Lower leg skin (tissue), 4 donors: ENCODE data around the gene MEI1. TPM values are rescaled to one million over a fixed set of nuclear protein-coding genes. Genes with fewer than 3 reads are reported as not detected.
"Not testable (repeated sequence)": the region's sequence is repeated elsewhere in the genome, so short reads cannot be mapped to it uniquely, and the experiment has no call there.

Source experiments
- DNase-seq, 2 donors: peaks; one replicate each; pipeline ENCODE4 v3.0.0-alpha.2; 2019; ENCODE audit warnings: low spot score in 2 of 2
- H3K4me3 ChIP-seq: fragments of 200-600 bp; sonication (generic); 2 replicates; pipeline ENCODE4 v1.5.1; 2017; ENCODE audit warnings: mild to moderate bottlenecking, low read depth; ENCODE audit not compliant: poor library complexity, severe bottlenecking
- CTCF ChIP-seq, 3 donors: fragments of 450-650 bp; IDR thresholded peaks; one replicate each; pipeline ENCODE4 v1.5.1; 2016; ENCODE audit warnings: antibody characterized with exemption in 3 of 3, mild to moderate bottlenecking in 3 of 3, moderate library complexity in 2 of 3
- POLR2A ChIP-seq, 2 donors: fragments of 450-650 bp; IDR thresholded peaks; one replicate each; pipeline ENCODE4 v1.6.1; 2016 to 2017; ENCODE audit warnings: antibody characterized with exemption in 2 of 2, mild to moderate bottlenecking in 1 of 2, moderate library complexity in 1 of 2
- WGBS, 2 donors: methylation state at CpG; one replicate each; pipeline ENCODE4 v1.1.5; 2018; 5-methylcytosine and 5-hydroxymethylcytosine counted together
- intact Hi-C: fragments of 100-400 bp; cut with DNase I; formaldehyde crosslinking; loops from one replicate; pipeline ENCODE4 v1.15.0; 2023; ENCODE audit warnings: low total_unique reads
- total RNA-seq, 4 donors: library from RNA; depleted of rRNA; stranded (reverse); fragments of >200 nt; gene quantifications; one replicate each; pipeline ENCODE4 v1.1.0, GENCODE V29; 2016

MEI1 gene
- total RNA-seq, 4 donors from 2014 or later: 1.2 to 2.1 TPM; not detected in 2

GRCh38 chr22:41831828-41832552 lies 132.7 kb downstream of the MEI1 start:
- WGBS, 2 donors: 10 to 11% methylated on average over 17 of the region's 17 CpGs
- intact Hi-C loops: no loop called here
- peak overlapping the region; percentile 35 for H3K4me3 ChIP-seq
- no peak for DNase-seq
- TF ChIP-seq CTCF (IDR thresholded peaks at IDR 0.05): no peak
- no peak for TF ChIP-seq POLR2A (IDR thresholded peaks at IDR 0.05)

GRCh38 chr22:41832553-41833368 lies 133.5 kb downstream of the MEI1 start, which contains the start of gene SREBF2:
Gene SREBF2 (plus strand): TSS chr22:41833105. CDS start chr22:41833271, 166 bp downstream.
- 0% methylated on average over 50 to 75 of the region's 75 CpGs for WGBS, 2 donors
- peak within 1 kb of the TSS; percentile 76 for H3K4me3 ChIP-seq
- TF ChIP-seq CTCF (IDR thresholded peaks at IDR 0.05): no peak
- peak in 1 of 2 donors; percentile 62 for TF ChIP-seq POLR2A (IDR thresholded peaks at IDR 0.05)
- peak; percentile 99 to 100 for DNase-seq
- intact Hi-C loops: no loop called here

- 0 to 2% methylated on average over 23 to 45 of the region's 86 CpGs for WGBS, 2 donors
- peak in 1 of 2 donors; percentile 91 for DNase-seq
- TF ChIP-seq CTCF (IDR thresholded peaks at IDR 0.05): no peak
- TF ChIP-seq POLR2A (IDR thresholded peaks at IDR 0.05): no peak
- intact Hi-C loops: no loop called here
- H3K4me3 ChIP-seq: peak overlapping the region; percentile 76
Measured at GRCh38 chr22:41833369-41834004, 134.2 kb downstream of the MEI1 start.

- DNase-seq: no peak
- no peak for TF ChIP-seq CTCF (IDR thresholded peaks at IDR 0.05)
- no peak for TF ChIP-seq POLR2A (IDR thresholded peaks at IDR 0.05)
- WGBS, 2 donors: 29 to 30% methylated on average over 14 of the region's 14 CpGs
- H3K4me3 ChIP-seq: peak overlapping the region; percentile 76
- intact Hi-C loops: no loop called here
Measured at GRCh38 chr22:41834005-41834944, 135.0 kb downstream of the MEI1 start.

GRCh38 chr22:41835462-41835861 lies 136.2 kb downstream of the MEI1 start:
- intact Hi-C loops, DNase-seq, H3K4me3 ChIP-seq: not testable (repeated sequence)
- WGBS, 2 donors: 77 to 78% methylated on average over 8 of the region's 8 CpGs
